Measurements from ENCODE around the gene GRIK1. TPM values are rescaled to one million over a fixed set of nuclear protein-coding genes. Genes with fewer than 3 reads are reported as not detected.

The GRIK1 gene
- total RNA-seq, 4 donors from 2014 or later, result 0.13 to 0.97 (median 0.38) TPM

DNA sequence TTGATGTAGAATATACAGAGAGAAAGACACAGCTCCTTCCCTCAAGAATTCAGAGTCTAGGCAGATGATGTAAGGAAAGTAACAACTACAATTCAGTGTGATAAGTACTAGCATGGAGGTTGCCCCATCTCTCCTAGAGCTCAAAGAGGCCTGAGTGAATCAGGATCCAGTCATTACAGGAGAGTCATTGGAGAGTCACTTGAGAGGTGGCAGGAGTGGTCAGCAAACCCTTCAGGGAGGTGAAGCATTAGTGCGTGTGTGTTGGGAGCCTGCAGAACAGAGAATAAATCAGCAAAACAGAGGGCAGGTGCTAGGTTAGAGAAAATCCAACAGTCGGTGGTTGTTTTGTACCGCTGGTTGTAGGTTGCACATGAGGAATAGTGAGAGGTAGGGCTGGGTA lies 46.1 kb downstream of the GRIK1 start:
- Histone ChIP-seq H3K4me3 (no peak overlapping the region), H3K9me3 (no peaks in the 10 kb centered on the region), H3K36me3 (no peaks in the 10 kb centered on the region), H3K27ac (no peak overlapping the region), H3K27me3 (no peaks in the 10 kb centered on the region), H3K4me1 (no peaks in the 10 kb centered on the region)
- TF ChIP-seq POLR2AphosphoS5 (IDR thresholded peaks at IDR 0.05) (no peak), POLR2A (IDR thresholded peaks at IDR 0.05) (no peak), EP300 (IDR thresholded peaks at IDR 0.05) (no peak)
- TF ChIP-seq, protein P1, sequence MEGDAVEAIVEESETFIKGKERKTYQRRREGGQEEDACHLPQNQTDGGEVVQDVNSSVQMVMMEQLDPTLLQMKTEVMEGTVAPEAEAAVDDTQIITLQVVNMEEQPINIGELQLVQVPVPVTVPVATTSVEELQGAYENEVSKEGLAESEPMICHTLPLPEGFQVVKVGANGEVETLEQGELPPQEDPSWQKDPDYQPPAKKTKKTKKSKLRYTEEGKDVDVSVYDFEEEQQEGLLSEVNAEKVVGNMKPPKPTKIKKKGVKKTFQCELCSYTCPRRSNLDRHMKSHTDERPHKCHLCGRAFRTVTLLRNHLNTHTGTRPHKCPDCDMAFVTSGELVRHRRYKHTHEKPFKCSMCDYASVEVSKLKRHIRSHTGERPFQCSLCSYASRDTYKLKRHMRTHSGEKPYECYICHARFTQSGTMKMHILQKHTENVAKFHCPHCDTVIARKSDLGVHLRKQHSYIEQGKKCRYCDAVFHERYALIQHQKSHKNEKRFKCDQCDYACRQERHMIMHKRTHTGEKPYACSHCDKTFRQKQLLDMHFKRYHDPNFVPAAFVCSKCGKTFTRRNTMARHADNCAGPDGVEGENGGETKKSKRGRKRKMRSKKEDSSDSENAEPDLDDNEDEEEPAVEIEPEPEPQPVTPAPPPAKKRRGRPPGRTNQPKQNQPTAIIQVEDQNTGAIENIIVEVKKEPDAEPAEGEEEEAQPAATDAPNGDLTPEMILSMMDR (IDR thresholded peaks at IDR 0.05), result no peak
- no peak for DNase-seq (ENCODE audit: low spot score in 2 of 2)
- 93% methylated on average over 3 of the region's 3 CpGs for WGBS

DNA sequence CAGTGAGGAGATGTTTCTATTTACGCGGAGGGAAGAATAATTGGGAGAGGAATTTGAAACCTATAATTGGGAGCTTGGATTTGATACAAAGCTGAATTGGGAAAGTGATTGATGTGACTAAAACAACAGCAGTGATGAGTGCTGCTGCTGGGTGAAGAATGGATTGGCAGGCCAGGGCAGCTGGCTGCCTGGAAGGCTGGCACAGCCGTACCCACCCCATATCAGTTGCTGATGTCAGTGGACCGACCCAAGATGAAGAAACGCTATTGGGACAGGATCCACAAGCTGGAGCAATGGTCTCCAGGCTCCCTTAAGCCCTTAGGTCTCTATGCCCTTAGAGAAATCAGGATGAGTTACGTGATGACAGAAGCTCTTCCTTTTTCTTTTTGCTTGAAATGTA lies 47.4 kb downstream of the GRIK1 start:
- H3K4me1 ChIP-seq, result no peaks in the 10 kb centered on the region
- H3K27ac ChIP-seq, result no peak overlapping the region
- no peaks in the 10 kb centered on the region for H3K36me3 ChIP-seq
- DNase-seq (ENCODE audit: low spot score in 2 of 2), result no peak
- H3K9me3 ChIP-seq, result no peaks in the 10 kb centered on the region
- no peak for TF ChIP-seq EP300 (IDR thresholded peaks at IDR 0.05)
- TF ChIP-seq POLR2A (IDR thresholded peaks at IDR 0.05), result no peak
- TF ChIP-seq, protein P1 (IDR thresholded peaks at IDR 0.05), result no peak
- TF ChIP-seq POLR2AphosphoS5 (IDR thresholded peaks at IDR 0.05), result no peak
- WGBS, result 70% methylated on average over 6 of the region's 6 CpGs
- H3K27me3 ChIP-seq, result no peaks in the 10 kb centered on the region
- H3K4me3 ChIP-seq, result no peak overlapping the region

DNA sequence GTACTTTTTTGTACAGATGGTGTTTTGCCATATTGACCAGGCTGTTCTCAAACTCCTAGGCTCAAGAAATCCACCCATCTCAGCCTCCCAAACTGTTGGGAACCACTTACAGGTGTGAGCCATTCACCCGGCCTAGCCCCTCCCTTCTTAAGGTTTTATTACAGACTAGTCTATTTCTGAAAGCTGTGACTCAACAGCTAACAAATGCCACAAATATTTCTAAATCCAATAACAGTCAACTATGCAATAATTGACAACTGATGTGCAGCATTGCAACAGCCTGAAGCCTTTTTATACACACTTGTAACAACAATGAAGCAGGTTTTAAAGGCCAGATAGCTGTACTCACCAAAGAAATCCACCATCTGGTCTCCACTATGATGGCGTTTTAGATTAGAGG lies 51.4 kb downstream of the GRIK1 start:
- H3K27ac ChIP-seq, result no peak overlapping the region
- H3K4me3 ChIP-seq, result no peak overlapping the region
- TF ChIP-seq, protein P1 (IDR thresholded peaks at IDR 0.05), result no peak
- TF ChIP-seq POLR2A (IDR thresholded peaks at IDR 0.05) (no peak), POLR2AphosphoS5 (IDR thresholded peaks at IDR 0.05) (no peak), EP300 (IDR thresholded peaks at IDR 0.05) (no peak)
- H3K4me1 ChIP-seq, result no peaks in the 10 kb centered on the region
- no peaks in the 10 kb centered on the region for H3K27me3 ChIP-seq
- 40% methylated on average over 2 of the region's 2 CpGs for WGBS
- no peaks in the 10 kb centered on the region for H3K9me3 ChIP-seq
- no peak for DNase-seq (ENCODE audit: low spot score in 2 of 2)
- no peaks in the 10 kb centered on the region for H3K36me3 ChIP-seq

DNA sequence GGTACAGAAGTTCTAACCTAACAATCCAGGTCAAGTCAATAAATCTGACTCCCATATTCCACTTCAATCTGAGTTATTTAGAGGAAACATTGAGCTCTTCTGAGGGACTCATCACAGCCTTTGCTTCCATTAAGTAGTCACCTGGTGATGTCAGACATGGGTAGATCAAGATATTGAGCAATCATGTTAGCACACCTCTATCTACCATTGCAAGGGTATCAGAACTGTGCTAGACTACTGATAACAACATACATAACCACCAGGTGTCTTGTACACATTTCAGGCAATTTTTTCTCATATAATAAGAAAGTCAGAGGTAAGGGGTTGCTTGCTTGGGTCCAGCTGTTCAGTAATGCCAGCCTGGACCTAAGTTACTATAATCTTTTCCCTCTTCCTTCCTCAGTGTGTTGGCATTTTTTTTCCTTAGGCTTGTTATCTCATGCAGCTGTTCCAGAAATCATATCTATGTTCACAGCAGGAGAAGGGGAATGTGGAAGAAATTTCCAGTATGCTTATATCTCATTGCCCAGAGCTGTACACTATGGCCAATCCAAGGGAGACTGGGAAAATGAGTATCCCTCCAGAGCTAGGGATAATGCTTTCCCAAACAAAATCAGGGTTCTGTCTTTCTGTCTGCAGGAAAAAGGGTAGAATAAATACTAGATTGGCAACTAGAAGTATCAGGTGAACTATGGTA lies 52.3 kb downstream of the GRIK1 start:
- H3K27me3 ChIP-seq, result no peaks in the 10 kb centered on the region
- no peaks in the 10 kb centered on the region for H3K9me3 ChIP-seq
- no peaks in the 10 kb centered on the region for H3K36me3 ChIP-seq
- TF ChIP-seq, protein P1 (IDR thresholded peaks at IDR 0.05), result no peak
- no peak overlapping the region for H3K4me3 ChIP-seq
- no peak for DNase-seq (ENCODE audit: low spot score in 2 of 2)
- H3K4me1 ChIP-seq, result no peaks in the 10 kb centered on the region
- H3K27ac ChIP-seq, result no peak overlapping the region

DNA sequence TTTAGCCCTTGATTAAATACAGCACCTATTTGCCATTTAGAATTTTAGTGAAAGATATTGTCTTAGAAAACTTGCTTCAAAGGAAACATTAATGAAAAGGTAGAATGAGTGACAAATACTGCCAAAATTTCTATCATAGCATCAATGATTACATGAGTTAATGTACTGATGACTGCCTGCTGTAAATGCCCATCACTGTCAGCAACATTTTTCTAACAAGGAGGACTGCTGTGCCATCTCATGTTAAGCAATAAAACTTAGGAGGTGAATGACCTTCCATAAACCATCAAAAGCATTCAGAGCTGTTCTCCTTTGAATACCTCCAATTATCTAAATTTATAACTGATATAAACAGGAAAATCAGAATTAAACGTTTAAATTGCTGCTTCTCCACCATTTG lies 54.3 kb downstream of the GRIK1 start:
- Histone ChIP-seq H3K27ac (no peak overlapping the region), H3K27me3 (no peaks in the 10 kb centered on the region), H3K9me3 (no peaks in the 10 kb centered on the region), H3K4me1 (no peaks in the 10 kb centered on the region), H3K36me3 (no peaks in the 10 kb centered on the region), H3K4me3 (no peak overlapping the region)
- DNase-seq (ENCODE audit: low spot score in 2 of 2), result no peak
- WGBS, result 16% methylated on average over 1 of the region's 1 CpG
- TF ChIP-seq EP300 (IDR thresholded peaks at IDR 0.05) (no peak), POLR2AphosphoS5 (IDR thresholded peaks at IDR 0.05) (no peak), POLR2A (IDR thresholded peaks at IDR 0.05) (no peak)
- TF ChIP-seq, protein P1 (IDR thresholded peaks at IDR 0.05), result no peak

Data from suprapubic skin (tissue), 4 donors.